ENCODE measurements around the gene ZBTB22. TPM values are rescaled to one million over a fixed set of nuclear protein-coding genes. Genes with fewer than 3 reads are reported as not detected.
A peak's percentile ranks its signal among the peaks of the same experiment; 100 is the strongest.

Gene ZBTB22
- total and polyA plus RNA-seq, 4 donors = 16.4 to 25.7 (median 20.9) TPM

DNA sequence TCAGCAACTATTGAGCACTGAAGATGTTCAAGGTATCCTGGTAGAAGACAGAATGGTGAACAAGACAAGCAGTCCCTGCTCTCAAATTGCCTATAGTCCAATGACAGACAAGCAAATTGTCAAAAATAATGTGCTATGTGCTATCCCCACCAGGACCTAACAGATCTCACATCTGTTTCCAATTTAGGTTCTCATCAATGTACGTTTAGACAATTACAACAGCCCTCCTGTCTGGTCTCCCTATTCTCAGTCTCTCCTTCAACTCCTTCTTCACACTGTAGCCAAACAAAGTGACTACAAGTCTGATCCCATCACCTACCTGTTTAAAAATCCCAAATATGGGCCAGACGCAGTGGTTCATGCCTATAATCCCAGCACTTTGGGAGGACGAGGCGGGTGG, 11.2 kb downstream of the ZBTB22 start:
- ATAC-seq (ENCODE audit: insufficient read depth, low FRiP score) (no peak), DNase-seq (no peak)
- Histone ChIP-seq H3K36me3 (ENCODE audit: control insufficient read depth in 4 of 4, insufficient read depth in 4 of 4, low read length in 4 of 4) (peaks cover 0 to 35% (median 15%) of the 10 kb centered on the region in 4 donors), H3K4me3 (no peak overlapping the region), H3K9ac (ENCODE audit: insufficient read depth in 1 of 2, low read length in 2 of 2) (no peak overlapping the region), H3K4me1 (ENCODE audit: control insufficient read depth in 5 of 5, insufficient read depth in 5 of 5, low read length in 5 of 5) (peaks cover 0 to 8% (median 0%) of the 10 kb centered on the region in 5 donors), H3K9me3 (ENCODE audit: control insufficient read depth in 4 of 4, insufficient read depth in 3 of 4, low read length in 3 of 4) (no peaks in the 10 kb centered on the region), H3K27ac (ENCODE audit: low read depth in 1 of 2, low read length in 1 of 2) (no peak overlapping the region), H3K27me3 (ENCODE audit: control insufficient read depth in 3 of 3, insufficient read depth in 3 of 3, low read length in 2 of 3) (no peaks in the 10 kb centered on the region)
- TF ChIP-seq, protein P1, sequence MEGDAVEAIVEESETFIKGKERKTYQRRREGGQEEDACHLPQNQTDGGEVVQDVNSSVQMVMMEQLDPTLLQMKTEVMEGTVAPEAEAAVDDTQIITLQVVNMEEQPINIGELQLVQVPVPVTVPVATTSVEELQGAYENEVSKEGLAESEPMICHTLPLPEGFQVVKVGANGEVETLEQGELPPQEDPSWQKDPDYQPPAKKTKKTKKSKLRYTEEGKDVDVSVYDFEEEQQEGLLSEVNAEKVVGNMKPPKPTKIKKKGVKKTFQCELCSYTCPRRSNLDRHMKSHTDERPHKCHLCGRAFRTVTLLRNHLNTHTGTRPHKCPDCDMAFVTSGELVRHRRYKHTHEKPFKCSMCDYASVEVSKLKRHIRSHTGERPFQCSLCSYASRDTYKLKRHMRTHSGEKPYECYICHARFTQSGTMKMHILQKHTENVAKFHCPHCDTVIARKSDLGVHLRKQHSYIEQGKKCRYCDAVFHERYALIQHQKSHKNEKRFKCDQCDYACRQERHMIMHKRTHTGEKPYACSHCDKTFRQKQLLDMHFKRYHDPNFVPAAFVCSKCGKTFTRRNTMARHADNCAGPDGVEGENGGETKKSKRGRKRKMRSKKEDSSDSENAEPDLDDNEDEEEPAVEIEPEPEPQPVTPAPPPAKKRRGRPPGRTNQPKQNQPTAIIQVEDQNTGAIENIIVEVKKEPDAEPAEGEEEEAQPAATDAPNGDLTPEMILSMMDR (IDR thresholded peaks at IDR 0.05; ENCODE audit: control extremely low read depth, extremely low read depth) = no peak
- 90 to 92% methylated on average over 4 of the region's 4 CpGs for WGBS, 2 donors

DNA sequence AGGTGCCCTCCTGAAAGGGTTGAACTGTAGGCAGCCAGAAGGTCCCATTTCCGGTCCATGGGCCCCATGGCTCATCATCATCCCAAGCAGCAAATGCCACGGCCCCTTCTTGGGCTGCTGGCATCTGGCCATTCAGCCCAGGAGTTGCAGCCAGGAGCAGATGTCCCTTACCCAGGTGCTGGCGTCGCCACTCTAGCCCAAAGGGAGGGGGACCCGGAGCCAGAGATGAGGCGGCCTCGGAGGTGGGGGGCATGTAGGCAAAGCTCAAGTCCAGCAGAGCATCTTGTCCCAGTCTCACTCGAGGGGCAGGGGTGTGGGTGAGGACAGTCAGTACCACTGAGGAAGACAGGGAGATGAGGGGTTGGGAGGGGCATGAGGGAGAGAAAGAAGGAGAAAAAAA, 12.5 kb downstream of the ZBTB22 start:
- H3K27ac ChIP-seq (ENCODE audit: low read depth in 1 of 2, low read length in 1 of 2) = peak overlapping the region in 1 of 2 donors; percentile 33
- no peak overlapping the region for H3K9ac ChIP-seq (ENCODE audit: insufficient read depth in 1 of 2, low read length in 2 of 2)
- H3K4me3 ChIP-seq = no peak overlapping the region
- H3K36me3 ChIP-seq (ENCODE audit: control insufficient read depth in 4 of 4, insufficient read depth in 4 of 4, low read length in 4 of 4) = peaks cover 0 to 35% (median 15%) of the 10 kb centered on the region in 4 donors
- H3K4me1 ChIP-seq (ENCODE audit: control insufficient read depth in 5 of 5, insufficient read depth in 5 of 5, low read length in 5 of 5) = peaks cover 0 to 3% (median 0%) of the 10 kb centered on the region in 5 donors
- DNase-seq (no peak), ATAC-seq (ENCODE audit: insufficient read depth, low FRiP score) (no peak)
- TF ChIP-seq, protein P1 (IDR thresholded peaks at IDR 0.05; ENCODE audit: control extremely low read depth, extremely low read depth) = no peak
- WGBS, 2 donors = 88 to 90% methylated on average over 8 of the region's 8 CpGs
- no peaks in the 10 kb centered on the region for H3K27me3 ChIP-seq (ENCODE audit: control insufficient read depth in 3 of 3, insufficient read depth in 3 of 3, low read length in 2 of 3)
- H3K9me3 ChIP-seq (ENCODE audit: control insufficient read depth in 4 of 4, insufficient read depth in 3 of 4, low read length in 3 of 4) = no peaks in the 10 kb centered on the region

DNA sequence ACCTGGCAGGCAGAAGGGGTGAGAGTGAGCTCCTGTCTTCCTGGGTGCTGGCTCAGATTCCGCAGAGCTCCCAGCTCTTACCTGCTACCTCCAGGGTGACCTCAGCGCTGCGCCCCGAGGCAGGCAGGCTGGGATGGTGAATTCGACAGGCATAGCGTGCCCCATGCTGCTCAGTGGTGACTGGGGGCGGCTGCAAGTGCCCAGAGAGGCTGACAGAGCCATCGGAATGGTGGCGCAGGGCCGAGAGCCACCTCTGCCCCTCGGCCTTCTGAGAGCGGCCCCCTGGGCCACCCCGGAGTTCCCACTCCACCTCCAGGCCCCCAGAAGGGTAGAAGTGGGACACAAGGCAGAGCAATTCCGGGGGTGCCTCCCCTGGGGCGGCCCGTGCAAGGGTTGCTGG, 13.3 kb downstream of the ZBTB22 start:
- peaks cover 0 to 5% (median 0%) of the 10 kb centered on the region in 5 donors for H3K4me1 ChIP-seq (ENCODE audit: control insufficient read depth in 5 of 5, insufficient read depth in 5 of 5, low read length in 5 of 5)
- TF ChIP-seq, protein P1 (IDR thresholded peaks at IDR 0.05; ENCODE audit: control extremely low read depth, extremely low read depth) = no peak

DNA sequence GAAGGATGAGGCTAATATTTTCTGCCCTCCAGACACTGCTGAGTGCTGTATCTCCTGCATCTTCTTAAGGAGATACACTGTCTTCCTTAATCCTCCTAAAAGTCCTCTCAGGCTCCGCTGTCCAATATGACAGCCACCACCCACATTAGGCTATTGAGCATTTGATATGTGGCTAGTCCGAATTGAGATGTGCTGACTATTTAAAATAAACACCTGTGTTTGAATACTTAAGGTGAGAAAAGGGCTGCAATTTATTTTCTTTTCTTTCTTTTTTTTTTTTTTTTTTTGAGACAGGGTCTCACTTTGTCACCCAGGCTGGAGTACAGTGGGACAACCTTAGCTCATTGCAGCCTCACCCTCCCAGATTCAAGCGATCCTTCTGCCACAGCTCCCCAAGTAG, 15.7 kb downstream of the ZBTB22 start:
- TF ChIP-seq, protein P1 (IDR thresholded peaks at IDR 0.05; ENCODE audit: control extremely low read depth, extremely low read depth) = no peak
- no peak for DNase-seq
- 93 to 95% methylated on average over 3 of the region's 3 CpGs for WGBS, 2 donors

More for the DNA sequence above, 13.3 kb downstream of the ZBTB22 start:
- Histone ChIP-seq H3K9me3 (ENCODE audit: control insufficient read depth in 4 of 4, insufficient read depth in 3 of 4, low read length in 3 of 4) (no peaks in the 10 kb centered on the region), H3K9ac (ENCODE audit: insufficient read depth in 1 of 2, low read length in 2 of 2) (no peak overlapping the region), H3K27me3 (ENCODE audit: control insufficient read depth in 3 of 3, insufficient read depth in 3 of 3, low read length in 2 of 3) (no peaks in the 10 kb centered on the region), H3K27ac (ENCODE audit: low read depth in 1 of 2, low read length in 1 of 2) (peak overlapping the region in 1 of 2 donors; percentile 10), H3K4me3 (no peak overlapping the region), H3K36me3 (ENCODE audit: control insufficient read depth in 4 of 4, insufficient read depth in 4 of 4, low read length in 4 of 4) (peaks cover 0 to 35% (median 15%) of the 10 kb centered on the region in 4 donors)
- 94 to 95% methylated on average over 16 of the region's 16 CpGs for WGBS, 2 donors
- ATAC-seq (ENCODE audit: insufficient read depth, low FRiP score) (no peak), DNase-seq (no peak)

More for the DNA sequence above, 15.7 kb downstream of the ZBTB22 start:
- Histone ChIP-seq H3K36me3 (ENCODE audit: control insufficient read depth in 4 of 4, insufficient read depth in 4 of 4, low read length in 4 of 4) (peaks cover 0 to 31% (median 15%) of the 10 kb centered on the region in 4 donors), H3K4me3 (no peak overlapping the region), H3K27me3 (ENCODE audit: control insufficient read depth in 3 of 3, insufficient read depth in 3 of 3, low read length in 2 of 3) (no peaks in the 10 kb centered on the region), H3K4me1 (ENCODE audit: control insufficient read depth in 5 of 5, insufficient read depth in 5 of 5, low read length in 5 of 5) (peaks cover 0 to 11% (median 0%) of the 10 kb centered on the region in 5 donors), H3K9ac (ENCODE audit: insufficient read depth in 1 of 2, low read length in 2 of 2) (no peak overlapping the region), H3K27ac (ENCODE audit: low read depth in 1 of 2, low read length in 1 of 2) (no peak overlapping the region), H3K9me3 (ENCODE audit: control insufficient read depth in 4 of 4, insufficient read depth in 3 of 4, low read length in 3 of 4) (no peaks in the 10 kb centered on the region)
- no peak for ATAC-seq (ENCODE audit: insufficient read depth, low FRiP score)
